ENCODE data around the gene BOD1.

- TF ChIP-seq, protein P1, sequence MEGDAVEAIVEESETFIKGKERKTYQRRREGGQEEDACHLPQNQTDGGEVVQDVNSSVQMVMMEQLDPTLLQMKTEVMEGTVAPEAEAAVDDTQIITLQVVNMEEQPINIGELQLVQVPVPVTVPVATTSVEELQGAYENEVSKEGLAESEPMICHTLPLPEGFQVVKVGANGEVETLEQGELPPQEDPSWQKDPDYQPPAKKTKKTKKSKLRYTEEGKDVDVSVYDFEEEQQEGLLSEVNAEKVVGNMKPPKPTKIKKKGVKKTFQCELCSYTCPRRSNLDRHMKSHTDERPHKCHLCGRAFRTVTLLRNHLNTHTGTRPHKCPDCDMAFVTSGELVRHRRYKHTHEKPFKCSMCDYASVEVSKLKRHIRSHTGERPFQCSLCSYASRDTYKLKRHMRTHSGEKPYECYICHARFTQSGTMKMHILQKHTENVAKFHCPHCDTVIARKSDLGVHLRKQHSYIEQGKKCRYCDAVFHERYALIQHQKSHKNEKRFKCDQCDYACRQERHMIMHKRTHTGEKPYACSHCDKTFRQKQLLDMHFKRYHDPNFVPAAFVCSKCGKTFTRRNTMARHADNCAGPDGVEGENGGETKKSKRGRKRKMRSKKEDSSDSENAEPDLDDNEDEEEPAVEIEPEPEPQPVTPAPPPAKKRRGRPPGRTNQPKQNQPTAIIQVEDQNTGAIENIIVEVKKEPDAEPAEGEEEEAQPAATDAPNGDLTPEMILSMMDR (IDR thresholded peaks at IDR 0.05): no peak
- TF ChIP-seq POLR2A (IDR thresholded peaks at IDR 0.05): no peak
These were observed 41.4 kb upstream of the BOD1 start for GRCh38 chr5:173657741-173658356.

Measured in thyroid gland (tissue), 4 donors.